ENCODE measurements around the gene C10orf105. TPM values are rescaled to one million over a fixed set of nuclear protein-coding genes. Genes with fewer than 3 reads are reported as not detected.

Gene C10orf105
- polyA plus RNA-seq, 1 of the 3 experiments (the other 2 are of a cell fraction): not detected

DNA sequence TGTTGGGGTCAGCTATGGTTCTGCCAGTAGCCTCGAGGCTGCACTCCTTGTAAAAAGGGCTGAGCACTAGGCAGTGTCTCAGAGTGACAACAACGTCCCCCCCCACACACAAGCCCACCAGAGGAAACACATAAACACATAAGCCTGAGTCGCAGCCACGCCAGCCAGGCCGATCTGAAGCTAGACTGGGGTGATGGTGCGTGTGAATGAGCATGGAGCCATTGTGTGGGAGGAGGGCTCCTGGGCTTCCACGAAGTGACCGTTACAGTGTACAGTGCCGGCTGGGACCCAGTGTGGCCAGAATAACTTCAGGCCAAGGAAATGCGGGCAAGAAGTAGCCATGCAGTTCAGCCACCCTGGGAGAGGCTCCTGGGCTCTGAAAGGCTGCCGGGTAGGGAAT, 3.7 kb upstream of the C10orf105 start:
- Histone ChIP-seq H3K27ac (ENCODE audit: low read depth in 2 of 2, low read length in 1 of 2) (no peak overlapping the region), H3K36me3 (replicated peaks in 1 of 2; ENCODE audit: control insufficient read depth in 1 of 2, insufficient read depth in 2 of 2, low read length in 1 of 2) (no peaks in the 10 kb centered on the region), H3K9me3 (no peaks in the 10 kb centered on the region), H3K4me2 (no peak overlapping the region), H3F3A (replicated peaks; ENCODE audit: insufficient read depth) (no peaks in the 10 kb centered on the region), H3K9ac (no peak overlapping the region), H3K27me3 (ENCODE audit: insufficient read depth) (0 out of 2 replicates have a peak, but pooled peaks cover 4% of the 10 kb centered on the region), H2AFZ (ENCODE audit: low read depth) (no peak overlapping the region), H3K79me2 (ENCODE audit: insufficient read depth) (no peaks in the 10 kb centered on the region), H4K20me1 (ENCODE audit: insufficient read depth) (no peaks in the 10 kb centered on the region), H3K9me2 (no peaks in the 10 kb centered on the region), H3K4me1 (ENCODE audit: control insufficient read depth in 1 of 2, insufficient read depth in 2 of 2, low read depth in 1 of 2, low read length in 1 of 2) (peaks cover 0 to 41% of the 10 kb centered on the region in 2 experiments; a peak in 1 of 4 replicates), H3K4me3 (ENCODE audit: low read depth in 2 of 2, low read length in 1 of 2) (no peak overlapping the region)
- DNase-seq: no peak
- no peak for TF ChIP-seq JUND (IDR thresholded peaks at IDR 0.05)
- TF ChIP-seq MEF2A (IDR thresholded peaks at IDR 0.05; ENCODE audit: borderline replicate concordance, low read depth): no peak
- no peak for TF ChIP-seq TAF1 (IDR thresholded peaks at IDR 0.05; ENCODE audit: borderline replicate concordance, low read depth, low read length)
- no peak for TF ChIP-seq EP300 (IDR thresholded peaks at IDR 0.05; ENCODE audit: borderline replicate concordance in 1 of 2, low read depth in 1 of 2, low read length in 1 of 2)
- no peak for TF ChIP-seq USF1 (IDR thresholded peaks at IDR 0.05; ENCODE audit: borderline replicate concordance, low read depth)
- no peak for TF ChIP-seq GATA2 (CRISPR knock-in tag; IDR thresholded peaks at IDR 0.05)
- no peak for TF ChIP-seq ZBTB33 (IDR thresholded peaks at IDR 0.05; ENCODE audit: borderline replicate concordance, low read depth)
- TF ChIP-seq EZH2phosphoT487 (IDR thresholded peaks at IDR 0.05; ENCODE audit: borderline replicate concordance, low read depth): no peak
- TF ChIP-seq MXI1 (IDR thresholded peaks at IDR 0.05; ENCODE audit: low read depth, low read length): no peak
- no peak for TF ChIP-seq FOXM1 (IDR thresholded peaks at IDR 0.05; ENCODE audit: low read depth)
- TF ChIP-seq RAD21 (IDR thresholded peaks at IDR 0.05; ENCODE audit: low read length): no peak
- TF ChIP-seq PBX3 (IDR thresholded peaks at IDR 0.05): no peak
- no peak for TF ChIP-seq YY1 (IDR thresholded peaks at IDR 0.05; ENCODE audit: low read depth)
- TF ChIP-seq RXRA (IDR thresholded peaks at IDR 0.05; ENCODE audit: borderline replicate concordance, low read depth): no peak
- TF ChIP-seq FOXJ3 (CRISPR knock-in tag; IDR thresholded peaks at IDR 0.05): no peak
- TF ChIP-seq SIN3A (IDR thresholded peaks at IDR 0.05; ENCODE audit: borderline replicate concordance, low read depth, low read length): no peak
- TF ChIP-seq, protein P1, sequence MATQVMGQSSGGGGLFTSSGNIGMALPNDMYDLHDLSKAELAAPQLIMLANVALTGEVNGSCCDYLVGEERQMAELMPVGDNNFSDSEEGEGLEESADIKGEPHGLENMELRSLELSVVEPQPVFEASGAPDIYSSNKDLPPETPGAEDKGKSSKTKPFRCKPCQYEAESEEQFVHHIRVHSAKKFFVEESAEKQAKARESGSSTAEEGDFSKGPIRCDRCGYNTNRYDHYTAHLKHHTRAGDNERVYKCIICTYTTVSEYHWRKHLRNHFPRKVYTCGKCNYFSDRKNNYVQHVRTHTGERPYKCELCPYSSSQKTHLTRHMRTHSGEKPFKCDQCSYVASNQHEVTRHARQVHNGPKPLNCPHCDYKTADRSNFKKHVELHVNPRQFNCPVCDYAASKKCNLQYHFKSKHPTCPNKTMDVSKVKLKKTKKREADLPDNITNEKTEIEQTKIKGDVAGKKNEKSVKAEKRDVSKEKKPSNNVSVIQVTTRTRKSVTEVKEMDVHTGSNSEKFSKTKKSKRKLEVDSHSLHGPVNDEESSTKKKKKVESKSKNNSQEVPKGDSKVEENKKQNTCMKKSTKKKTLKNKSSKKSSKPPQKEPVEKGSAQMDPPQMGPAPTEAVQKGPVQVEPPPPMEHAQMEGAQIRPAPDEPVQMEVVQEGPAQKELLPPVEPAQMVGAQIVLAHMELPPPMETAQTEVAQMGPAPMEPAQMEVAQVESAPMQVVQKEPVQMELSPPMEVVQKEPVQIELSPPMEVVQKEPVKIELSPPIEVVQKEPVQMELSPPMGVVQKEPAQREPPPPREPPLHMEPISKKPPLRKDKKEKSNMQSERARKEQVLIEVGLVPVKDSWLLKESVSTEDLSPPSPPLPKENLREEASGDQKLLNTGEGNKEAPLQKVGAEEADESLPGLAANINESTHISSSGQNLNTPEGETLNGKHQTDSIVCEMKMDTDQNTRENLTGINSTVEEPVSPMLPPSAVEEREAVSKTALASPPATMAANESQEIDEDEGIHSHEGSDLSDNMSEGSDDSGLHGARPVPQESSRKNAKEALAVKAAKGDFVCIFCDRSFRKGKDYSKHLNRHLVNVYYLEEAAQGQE (IDR thresholded peaks at IDR 0.05; ENCODE audit: low read depth, low read length): no peak
- TF ChIP-seq, protein P2, sequence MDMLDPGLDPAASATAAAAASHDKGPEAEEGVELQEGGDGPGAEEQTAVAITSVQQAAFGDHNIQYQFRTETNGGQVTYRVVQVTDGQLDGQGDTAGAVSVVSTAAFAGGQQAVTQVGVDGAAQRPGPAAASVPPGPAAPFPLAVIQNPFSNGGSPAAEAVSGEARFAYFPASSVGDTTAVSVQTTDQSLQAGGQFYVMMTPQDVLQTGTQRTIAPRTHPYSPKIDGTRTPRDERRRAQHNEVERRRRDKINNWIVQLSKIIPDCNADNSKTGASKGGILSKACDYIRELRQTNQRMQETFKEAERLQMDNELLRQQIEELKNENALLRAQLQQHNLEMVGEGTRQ (IDR thresholded peaks at IDR 0.05; ENCODE audit: borderline replicate concordance, low read depth, low read length): no peak
- TF ChIP-seq FOSL2 (IDR thresholded peaks at IDR 0.05; ENCODE audit: borderline replicate concordance, low read depth): no peak
- 82% methylated on average over 11 of the region's 11 CpGs for WGBS (ENCODE audit: low lambda C conversion rate)
- CTCF ChIA-PET: interaction anchor here (0.7 to 3.6 kb wide), 7 partner anchors 8 to 409 kb away, joined by 3 to 20 read pairs (median 5); partner anchors contain the start of gene VSIR
- POLR2A ChIA-PET: no interaction called here
